ENCODE measurements around the gene VWA8.

- TF ChIP-seq CTCF (IDR thresholded peaks at IDR 0.05; ENCODE audit: low read depth, low read length, missing input control) (no peak), ZBTB33 (IDR thresholded peaks at IDR 0.05) (no peak), MAX (IDR thresholded peaks at IDR 0.05) (no peak), EGR1 (IDR thresholded peaks at IDR 0.05; ENCODE audit: low read depth in 2 of 2) (no peak), SP1 (IDR thresholded peaks at IDR 0.05) (no peak), NR2F2 (IDR thresholded peaks at IDR 0.05) (no peak), GABPA (IDR thresholded peaks at IDR 0.05 in 1 of 2, conservative IDR thresholded peaks at IDR 0.05 in 1 of 2) (no peak)
Observed at GRCh38 chr13:41802684-41803444, 158.0 kb downstream of the VWA8 start.
